GM21619 (cell line): ENCODE data around the gene MIER3.
A peak's percentile ranks its signal among the peaks of the same experiment; 100 is the strongest.

Experiments
- ATAC-seq: cut with Tn5 transposase; IDR thresholded peaks from one replicate; pipeline ENCODE4 v1.9.1; 2021; ENCODE audit not compliant: unreplicated experiment

MIER3 gene

GRCh38 chr5:56962286-56962685 is 10.4 kb upstream of the MIER3 start:
- ATAC-seq = no peak

- ATAC-seq = no peak
Observed at GRCh38 chr5:56961746-56962145, 9.8 kb upstream of the MIER3 start.

GRCh38 chr5:56959326-56959725 is 7.4 kb upstream of the MIER3 start:
- ATAC-seq = no peak

- ATAC-seq = no peak
Observed at GRCh38 chr5:56958595-56958994, 6.7 kb upstream of the MIER3 start.

- no peak for ATAC-seq
Observed at GRCh38 chr5:56954262-56954661, 2.3 kb upstream of the MIER3 start.

GRCh38 chr5:56951126-56951945 is 587 bp downstream of the MIER3 start:
- ATAC-seq = peak; percentile 42

- ATAC-seq = peak; percentile 40
Observed at GRCh38 chr5:56950626-56951125, 1.2 kb downstream of the MIER3 start.

- ATAC-seq = no peak
Observed at GRCh38 chr5:56947052-56947451, 4.9 kb downstream of the MIER3 start.

- ATAC-seq = no peak
Observed at GRCh38 chr5:56941981-56942380, 9.9 kb downstream of the MIER3 start.

- ATAC-seq = no peak
Observed at GRCh38 chr5:56938858-56939257, 13.1 kb downstream of the MIER3 start.

- no peak for ATAC-seq
Observed at GRCh38 chr5:56934325-56934724, 17.6 kb downstream of the MIER3 start.

- ATAC-seq = no peak
Observed at GRCh38 chr5:56922922-56923321, 29.0 kb downstream of the MIER3 start.

- ATAC-seq = no peak
Observed at GRCh38 chr5:56919942-56920662, 31.8 kb downstream of the MIER3 start.

- ATAC-seq = no peak
Observed at GRCh38 chr5:56918054-56918453, 33.9 kb downstream of the MIER3 start.

- ATAC-seq = no peak
Observed at GRCh38 chr5:56917534-56917933, 34.4 kb downstream of the MIER3 start.

GRCh38 chr5:56914678-56915077 is 37.2 kb downstream of the MIER3 start:
- no peak for ATAC-seq

GRCh38 chr5:56913766-56914165 is 38.2 kb downstream of the MIER3 start:
- ATAC-seq = no peak

GRCh38 chr5:56910210-56910965 is 41.5 kb downstream of the MIER3 start:
- peak; percentile 25 for ATAC-seq

GRCh38 chr5:56909294-56910209 is 42.4 kb downstream of the MIER3 start, which contains the start of gene SETD9:
Gene SETD9 (plus strand): TSS chr5:56909596. CDS start chr5:56909646, 50 bp downstream.
- peak; percentile 90 for ATAC-seq

GRCh38 chr5:56908942-56909293 is 43.0 kb downstream of the MIER3 start:
- no peak for ATAC-seq
